ENCODE measurements around the gene LPIN1.

LPIN1 gene

GRCh38 chr2:11762799-11763461 is 16.5 kb downstream of the LPIN1 start:
- no peak for DNase-seq (ENCODE audit: low read depth in 2 of 2)

- DNase-seq (ENCODE audit: low read depth in 2 of 2), result no peak
Observed at GRCh38 chr2:11764359-11764758, 17.9 kb downstream of the LPIN1 start.

- DNase-seq (ENCODE audit: low read depth in 2 of 2), result no peak
Observed at GRCh38 chr2:11764920-11765319, 18.5 kb downstream of the LPIN1 start.

GRCh38 chr2:11765501-11765900 is 19.1 kb downstream of the LPIN1 start:
- DNase-seq (ENCODE audit: low read depth in 2 of 2), result no peak

GRCh38 chr2:11766016-11766415 is 19.6 kb downstream of the LPIN1 start:
- DNase-seq (ENCODE audit: low read depth in 2 of 2), result no peak

- DNase-seq (ENCODE audit: low read depth in 2 of 2), result no peak
Observed at GRCh38 chr2:11767779-11768178, 21.3 kb downstream of the LPIN1 start.

- DNase-seq (ENCODE audit: low read depth in 2 of 2), result no peak
Observed at GRCh38 chr2:11768946-11769345, 22.5 kb downstream of the LPIN1 start.

- DNase-seq (ENCODE audit: low read depth in 2 of 2), result no peak
Observed at GRCh38 chr2:11769516-11769915, 23.1 kb downstream of the LPIN1 start.

GRCh38 chr2:11770531-11771188 is 24.2 kb downstream of the LPIN1 start:
- no peak for DNase-seq (ENCODE audit: low read depth in 2 of 2)

- no peak for DNase-seq (ENCODE audit: low read depth in 2 of 2)
Observed at GRCh38 chr2:11771971-11772615, 25.7 kb downstream of the LPIN1 start.

GRCh38 chr2:11773111-11773510 is 26.7 kb downstream of the LPIN1 start:
- no peak for DNase-seq (ENCODE audit: low read depth in 2 of 2)

GRCh38 chr2:11773747-11774525 is 27.5 kb downstream of the LPIN1 start:
- DNase-seq (ENCODE audit: low read depth in 2 of 2), result no peak

GRCh38 chr2:11774600-11774999 is 28.2 kb downstream of the LPIN1 start:
- DNase-seq (ENCODE audit: low read depth in 2 of 2), result no peak

GRCh38 chr2:11775384-11775783 is 29.0 kb downstream of the LPIN1 start:
- DNase-seq (ENCODE audit: low read depth in 2 of 2), result no peak

GRCh38 chr2:11777066-11777782 is 30.8 kb downstream of the LPIN1 start:
- no peak for DNase-seq (ENCODE audit: low read depth in 2 of 2)

GRCh38 chr2:11777886-11778415 is 31.5 kb downstream of the LPIN1 start:
- DNase-seq (ENCODE audit: low read depth in 2 of 2), result no peak

GRCh38 chr2:11778416-11778815 is 32.0 kb downstream of the LPIN1 start:
- no peak for DNase-seq (ENCODE audit: low read depth in 2 of 2)

GRCh38 chr2:11778923-11779757 is 32.7 kb downstream of the LPIN1 start:
- DNase-seq (ENCODE audit: low read depth in 2 of 2), result peak; percentile 73 to 83

- no peak for DNase-seq (ENCODE audit: low read depth in 2 of 2)
Observed at GRCh38 chr2:11781602-11782001, 35.2 kb downstream of the LPIN1 start.

- no peak for DNase-seq (ENCODE audit: low read depth in 2 of 2)
Observed at GRCh38 chr2:11784280-11784679, 37.8 kb downstream of the LPIN1 start.
